GM21423 (cell line): ENCODE results near the gene SRMS.

Source experiments
- ATAC-seq: cut with Tn5 transposase; IDR thresholded peaks from one replicate; pipeline ENCODE4 v1.9.1; 2021; ENCODE audit warnings: mild to moderate bottlenecking, moderate library complexity; ENCODE audit not compliant: unreplicated experiment

SRMS gene

GRCh38 chr20:63553933-63554290 is 6.4 kb upstream of the SRMS start, which contains the start of gene FNDC11:
Gene FNDC11 (plus strand): TSS chr20:63554159. CDS start chr20:63555664, 1,505 bp downstream.
- ATAC-seq: peak; percentile 24

GRCh38 chr20:63553251-63553932 is 5.8 kb upstream of the SRMS start:
- ATAC-seq: peak; percentile 32

- peak; percentile 49 for ATAC-seq
Measured at GRCh38 chr20:63552481-63553249, 5.1 kb upstream of the SRMS start.

GRCh38 chr20:63551068-63551467 is 3.5 kb upstream of the SRMS start:
- no peak for ATAC-seq

- no peak for ATAC-seq
Measured at GRCh38 chr20:63549679-63550282, 2.2 kb upstream of the SRMS start.

GRCh38 chr20:63549019-63549418 is 1.5 kb upstream of the SRMS start:
- ATAC-seq: no peak

DNA sequence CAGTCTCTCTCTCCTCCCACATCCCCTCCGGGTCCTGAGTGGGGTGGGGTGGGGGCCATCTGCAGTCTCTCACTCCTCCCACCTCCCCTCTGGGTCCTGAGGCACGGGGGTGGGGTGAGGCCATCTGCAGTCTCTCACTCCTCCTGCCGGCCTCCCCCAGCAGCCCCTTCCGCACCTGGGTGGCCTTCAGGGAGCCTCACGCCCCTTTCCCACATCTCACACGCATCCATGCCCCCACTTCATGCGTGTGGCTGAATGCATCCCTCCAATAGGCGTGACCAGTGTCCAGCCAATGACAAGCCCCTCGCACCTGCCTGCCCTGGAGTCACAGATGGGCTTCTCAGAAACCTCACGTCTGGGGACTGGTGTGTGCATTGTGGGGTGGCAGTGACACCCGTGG is 993 bp upstream of the SRMS start:
- ATAC-seq: no peak

DNA sequence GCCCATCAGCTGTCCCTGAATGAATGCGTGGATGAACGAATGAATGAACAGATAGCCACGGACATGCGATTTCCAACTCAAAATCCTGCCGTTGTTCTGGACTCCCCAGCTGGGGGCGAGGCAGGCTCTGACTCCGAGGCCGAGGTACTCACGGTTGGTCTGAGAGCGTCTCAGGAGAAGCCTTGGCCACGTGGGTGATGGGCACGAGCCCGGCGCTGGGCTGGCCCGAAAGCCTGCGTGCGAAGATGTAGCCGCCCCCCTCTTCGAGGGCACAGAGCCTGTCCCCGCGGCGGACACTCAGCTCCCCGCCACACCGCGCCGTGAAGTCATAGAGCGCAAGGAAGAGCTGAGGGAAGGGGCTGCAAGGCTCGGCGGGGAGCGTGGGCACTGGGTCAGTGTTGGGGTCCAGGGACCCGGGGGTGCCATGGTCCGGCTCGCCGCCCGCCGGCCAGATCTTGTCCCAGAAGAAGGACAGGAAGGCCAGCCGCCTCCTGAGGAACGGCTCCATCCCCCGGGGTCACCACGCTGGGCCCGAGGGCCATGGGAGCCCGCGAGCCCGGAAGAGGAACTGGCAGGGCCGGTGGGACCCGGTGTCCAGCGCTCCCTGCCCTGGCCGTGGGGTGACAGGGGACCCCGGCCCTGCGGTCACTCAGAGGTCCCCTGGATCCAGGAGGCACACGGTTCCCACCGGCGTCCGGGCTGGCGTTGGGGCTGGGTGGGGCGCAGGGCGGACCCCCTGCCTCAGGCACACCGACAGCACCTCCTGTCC is 409 bp downstream of the SRMS start:
- ATAC-seq: no peak

- no peak for ATAC-seq
Measured at GRCh38 chr20:63546256-63546955, 1.1 kb downstream of the SRMS start.

DNA sequence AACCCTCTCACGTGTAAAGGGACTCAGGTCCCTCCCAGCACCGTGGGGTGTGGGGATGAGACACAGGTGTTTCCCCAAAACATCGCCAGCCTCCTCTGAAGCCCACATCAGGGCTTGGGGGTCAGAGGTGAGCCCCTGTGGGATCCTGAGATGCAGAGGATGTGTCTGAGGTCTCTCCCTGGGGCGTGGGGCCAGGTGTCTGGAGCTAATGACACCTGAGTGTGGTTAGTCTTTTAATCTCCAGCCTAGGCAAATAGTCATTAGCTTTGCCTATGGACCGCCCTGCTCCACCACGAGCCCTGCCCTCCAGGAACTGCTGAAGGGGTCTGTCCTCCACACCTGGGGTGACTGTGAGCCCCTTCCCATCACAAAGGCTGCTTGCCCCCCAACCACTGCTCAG is 1.7 kb downstream of the SRMS start:
- ATAC-seq: no peak

DNA sequence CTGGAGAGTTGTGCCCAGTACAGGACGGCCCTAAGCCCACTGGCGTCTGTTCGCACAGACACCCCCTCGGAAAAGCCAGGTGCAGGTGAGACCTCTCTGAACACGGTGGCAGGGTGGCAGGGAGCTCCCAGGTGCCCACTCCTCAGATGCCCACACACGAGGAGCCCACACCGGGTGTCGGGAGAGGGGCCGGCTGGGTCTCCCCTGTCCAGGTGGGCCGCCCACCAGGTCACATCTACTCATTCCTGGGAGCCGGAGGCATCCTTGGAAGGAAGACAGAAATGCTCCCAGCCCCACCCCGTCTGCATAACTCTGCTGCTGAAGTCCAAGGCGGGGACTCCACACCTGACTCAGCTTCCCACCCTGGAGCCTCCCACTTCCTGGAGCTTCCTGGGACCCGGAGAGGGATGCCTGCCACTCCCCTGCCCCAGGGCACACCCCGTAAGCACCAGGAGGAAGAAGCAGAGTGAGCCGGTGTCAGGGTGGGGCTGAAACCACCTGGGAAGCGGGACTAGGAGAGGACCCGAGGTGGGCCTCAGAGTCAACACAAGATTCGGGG is 2.5 kb downstream of the SRMS start:
- no peak for ATAC-seq

DNA sequence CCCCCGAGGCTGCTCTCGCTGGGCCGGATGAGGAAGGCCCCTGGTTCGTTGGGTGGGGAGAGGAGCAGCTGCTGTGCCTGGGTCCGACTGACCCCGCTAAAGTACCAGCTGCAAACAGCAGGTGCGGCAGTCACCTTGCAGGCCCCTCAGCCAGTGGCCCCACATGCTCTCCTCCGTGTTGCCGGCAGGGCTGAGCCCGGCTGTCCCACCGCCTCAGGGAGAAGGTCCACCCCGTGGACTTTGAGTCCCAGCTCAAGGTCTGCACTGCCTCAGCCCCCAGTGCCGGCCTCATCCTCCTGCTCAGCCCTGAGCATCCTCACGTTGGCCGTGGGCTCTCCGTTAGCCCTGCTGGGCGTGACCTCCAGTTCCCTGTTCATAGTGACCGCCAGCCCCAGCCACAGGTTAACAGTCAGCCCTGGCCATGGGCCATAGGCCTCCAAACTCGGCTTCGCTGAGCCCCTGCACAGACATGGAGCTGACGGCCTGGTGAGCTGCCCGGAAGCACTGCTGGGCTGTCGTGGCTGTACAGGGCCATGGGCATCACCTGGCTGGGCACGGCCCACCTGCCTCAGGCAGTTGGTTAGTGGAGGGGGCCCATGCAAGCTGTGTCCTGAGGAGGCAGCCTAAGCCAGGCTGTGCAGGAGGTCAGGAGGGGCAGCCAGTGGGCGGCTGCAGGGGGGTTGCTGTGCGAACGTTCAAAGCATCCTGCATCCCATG is 3.1 kb downstream of the SRMS start:
- no peak for ATAC-seq

DNA sequence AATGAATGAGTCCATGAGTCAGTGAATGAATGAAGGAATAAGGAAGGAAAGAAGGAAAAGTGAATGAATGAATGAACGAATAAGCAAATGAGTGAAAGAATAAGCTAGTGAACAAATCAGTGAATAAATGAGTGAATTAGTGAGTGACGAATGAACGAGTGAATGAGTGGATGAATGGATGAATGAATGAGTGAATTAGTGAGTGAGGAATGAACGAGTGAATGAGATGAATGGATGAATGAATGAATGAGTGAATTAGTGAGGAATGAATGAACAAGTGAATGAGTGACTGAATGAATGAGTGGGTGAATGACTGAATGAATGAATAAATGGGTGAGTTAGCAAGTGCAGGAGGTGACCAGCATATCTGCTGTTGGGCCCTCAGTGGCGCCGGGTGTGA is 3.8 kb downstream of the SRMS start:
- no peak for ATAC-seq

DNA sequence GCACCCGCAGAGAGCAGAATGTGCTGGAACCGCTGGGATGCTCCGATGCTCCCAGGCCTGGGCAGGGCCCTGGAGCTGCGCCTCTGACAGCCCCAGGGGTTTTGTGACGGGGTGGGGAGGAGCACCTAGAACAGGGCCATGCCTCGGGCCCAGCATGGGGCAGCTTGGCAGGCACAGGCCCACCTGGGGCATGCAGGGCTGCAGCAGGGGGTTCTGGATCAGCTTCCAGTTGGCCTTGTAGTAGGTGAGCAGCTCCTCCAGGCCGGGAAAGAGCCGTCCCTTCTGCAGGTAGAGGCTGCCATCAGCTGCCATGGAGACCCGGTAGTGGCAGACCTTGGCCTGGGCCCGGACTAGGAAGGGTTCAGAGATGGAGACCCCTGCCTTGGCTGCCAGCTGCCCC is 4.4 kb downstream of the SRMS start:
- ATAC-seq: no peak

GRCh38 chr20:63542696-63543095 is 4.9 kb downstream of the SRMS start:
- ATAC-seq: no peak

GRCh38 chr20:63542031-63542559 is 5.5 kb downstream of the SRMS start:
- ATAC-seq: no peak

DNA sequence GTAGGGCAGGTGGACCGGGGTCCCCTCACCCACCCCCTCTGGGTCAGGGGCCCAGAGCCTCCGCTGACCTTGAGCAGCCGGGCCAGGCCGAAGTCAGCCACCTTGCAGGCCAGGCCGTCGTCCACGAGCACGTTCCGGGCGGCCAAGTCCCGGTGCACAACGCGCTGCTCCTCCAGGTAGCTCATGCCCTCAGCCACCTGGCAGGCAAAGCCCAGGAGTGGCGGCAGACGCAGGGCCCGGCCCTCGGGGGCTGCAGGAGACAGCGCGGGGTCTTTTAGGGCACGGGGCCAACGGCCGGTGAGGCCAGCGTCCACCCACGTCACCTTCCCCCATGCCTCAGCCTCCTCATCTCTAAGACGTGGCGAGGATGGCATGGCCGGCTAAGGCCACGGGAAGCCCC is 6.2 kb downstream of the SRMS start:
- ATAC-seq: no peak

DNA sequence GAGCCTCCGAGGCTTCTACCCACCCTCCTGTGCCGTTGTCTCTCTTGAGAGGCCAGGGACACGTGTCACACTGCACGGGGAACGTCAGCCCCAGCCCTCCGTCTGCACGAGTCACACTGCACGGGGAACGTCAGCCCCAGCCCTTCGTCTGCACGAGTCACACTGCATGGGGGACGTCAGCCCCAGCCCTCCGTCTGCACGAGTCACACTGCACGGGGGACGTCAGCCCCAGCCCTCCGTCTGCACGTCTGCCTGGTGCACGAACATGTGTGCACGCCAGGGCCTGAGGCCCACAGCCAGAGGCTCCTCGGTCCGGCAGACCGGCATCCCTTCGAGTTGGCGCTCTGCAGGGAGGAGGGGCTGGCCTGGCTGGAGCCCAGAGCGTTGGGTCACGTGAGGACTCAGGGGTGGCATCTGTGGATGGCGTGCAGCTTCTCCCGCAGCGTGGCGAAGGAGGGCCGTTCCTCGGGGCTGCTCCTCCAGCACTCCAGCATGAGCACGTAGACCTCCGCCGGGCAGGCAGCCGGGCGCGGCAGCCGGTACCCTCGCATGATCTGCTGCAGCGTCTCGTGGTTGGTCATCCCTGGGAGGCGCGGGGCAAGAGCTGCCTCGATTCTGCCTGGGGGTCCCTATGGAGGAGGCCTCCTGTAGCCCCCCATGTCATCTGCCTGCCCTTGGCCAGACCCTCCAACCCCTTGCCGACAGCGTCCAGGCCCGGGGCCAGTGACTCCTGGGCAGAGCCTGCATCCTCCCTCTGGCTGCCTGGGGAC is 6.9 kb downstream of the SRMS start:
- no peak for ATAC-seq
